HG03095 (cell line): Measurements from ENCODE around the gene FAM131A.

Source experiments
- ATAC-seq: cut with Tn5 transposase; IDR thresholded peaks from one replicate; pipeline ENCODE4 v1.9.1; 2021; ENCODE audit warnings: moderate library complexity; ENCODE audit not compliant: unreplicated experiment

FAM131A gene

DNA sequence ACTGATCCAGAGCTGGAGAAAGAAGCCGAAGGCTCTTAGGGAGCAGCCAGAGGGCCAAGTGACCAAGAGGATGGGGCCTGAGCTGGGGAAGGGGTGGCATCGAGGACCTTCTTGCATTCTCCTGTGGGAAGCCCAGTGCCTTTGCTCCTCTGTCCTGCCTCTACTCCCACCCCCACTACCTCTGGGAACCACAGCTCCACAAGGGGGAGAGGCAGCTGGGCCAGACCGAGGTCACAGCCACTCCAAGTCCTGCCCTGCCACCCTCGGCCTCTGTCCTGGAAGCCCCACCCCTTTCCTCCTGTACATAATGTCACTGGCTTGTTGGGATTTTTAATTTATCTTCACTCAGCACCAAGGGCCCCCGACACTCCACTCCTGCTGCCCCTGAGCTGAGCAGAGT is 52.0 kb downstream of the FAM131A start:
- ATAC-seq = no peak

DNA sequence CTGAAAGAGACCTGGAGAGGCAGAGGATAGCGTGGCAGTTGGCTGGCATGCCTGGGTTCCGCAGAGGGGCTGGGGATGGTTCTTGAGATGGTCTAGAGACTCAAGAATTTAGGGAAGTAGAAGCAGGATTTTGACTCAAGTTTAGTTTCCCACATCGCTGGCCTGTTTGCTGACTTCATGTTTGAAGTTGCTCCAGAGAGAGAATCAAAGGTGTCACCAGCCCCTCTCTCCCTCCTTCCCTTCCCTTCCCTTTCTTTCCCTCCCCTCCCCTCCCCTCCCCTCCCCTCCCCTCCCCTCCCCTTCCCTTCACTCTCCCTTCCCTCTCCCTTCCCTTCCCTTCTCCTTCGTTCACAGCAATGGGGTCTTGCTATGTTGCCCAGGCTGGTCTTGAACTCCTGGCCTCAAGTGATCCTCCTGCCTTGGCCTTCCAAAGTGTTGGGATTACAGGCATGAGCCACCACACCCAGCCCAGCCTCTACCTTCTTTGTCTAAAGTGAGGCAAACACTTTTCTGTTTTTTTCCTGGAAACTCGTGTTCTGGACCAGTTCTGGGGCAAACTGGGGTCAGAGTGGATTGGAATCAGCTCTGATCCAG is 52.6 kb downstream of the FAM131A start:
- no peak for ATAC-seq

DNA sequence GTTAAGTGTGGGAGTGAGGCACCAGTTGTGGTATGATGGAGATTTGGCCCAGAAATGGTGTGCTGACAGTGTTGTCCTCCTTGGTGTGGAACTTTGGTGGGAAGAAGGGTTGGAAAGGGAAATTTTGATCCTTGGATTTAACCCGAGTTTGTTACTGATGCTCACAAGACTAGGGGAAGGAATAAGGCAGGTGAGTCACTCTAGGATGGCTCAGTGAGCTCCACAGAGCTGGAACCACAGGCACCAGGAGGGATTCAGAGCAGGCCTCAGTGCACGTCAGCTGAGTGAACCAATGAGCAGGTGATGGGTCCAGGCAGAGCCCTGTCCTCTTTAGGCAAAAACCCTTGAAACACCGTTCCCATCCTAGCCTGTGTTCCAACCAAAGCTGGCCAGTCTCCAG is 53.9 kb downstream of the FAM131A start:
- ATAC-seq = no peak

- ATAC-seq = no peak
These were observed 57.9 kb downstream of the FAM131A start for GRCh38 chr3:184395320-184395660.
